ENCODE measurements around the gene KLC4. TPM values are rescaled to one million over a fixed set of nuclear protein-coding genes. Genes with fewer than 3 reads are reported as not detected.

Gene KLC4
- total and polyA plus RNA-seq, 9 of the 15 experiments (the other 6 are each of a cell fraction or from before 2014, with no cell fraction given): 1.7 to 16.2 (median 7.7) TPM

GRCh38 chr6:43059168-43060033 is at the start of gene KLC4, which contains the start of gene MRPL2 (continued):
- no peak for TF ChIP-seq BCLAF1 (IDR thresholded peaks at IDR 0.05; ENCODE audit: borderline replicate concordance in 1 of 2, control insufficient read depth in 1 of 2, low read depth in 2 of 2, low read length in 1 of 2)
- no peak for TF ChIP-seq EWSR1 (IDR thresholded peaks at IDR 0.05; ENCODE audit: borderline replicate concordance, low read depth, partially characterized antibody)
- TF ChIP-seq CUX1 (CRISPR knock-in tag; IDR thresholded peaks at IDR 0.05): no peak
- TF ChIP-seq CEBPG (CRISPR knock-in tag; IDR thresholded peaks at IDR 0.05): peak; percentile 14; the same call in 1 of the 2 replicates
- no peak for TF ChIP-seq CEBPG (tag; conservative IDR thresholded peaks at IDR 0.05 in 1 of 2, IDR thresholded peaks at IDR 0.05 in 1 of 2)
- no peak for TF ChIP-seq ATF6 (CRISPR knock-in tag; IDR thresholded peaks at IDR 0.05)
- peak; percentile 94 for TF ChIP-seq ZBTB17 (CRISPR knock-in tag; IDR thresholded peaks at IDR 0.05)
- TF ChIP-seq NBN (IDR thresholded peaks at IDR 0.05; ENCODE audit: low read depth): peak; percentile 93
- TF ChIP-seq MYNN (IDR thresholded peaks at IDR 0.05): 0 out of 2 replicates have a peak, but pooled peaks have one; percentile 30
- no peak for TF ChIP-seq MYNN (CRISPR knock-in tag; IDR thresholded peaks at IDR 0.05)
- peak; percentile 42 for TF ChIP-seq NFYB (IDR thresholded peaks at IDR 0.05; ENCODE audit: extremely low read depth, insufficient read length)
- TF ChIP-seq SUPT5H (IDR thresholded peaks at IDR 0.05): peak; percentile 96
- TF ChIP-seq ARID1B (IDR thresholded peaks at IDR 0.05): peak; percentile 55
- TF ChIP-seq KDM5B (IDR thresholded peaks at IDR 0.05; ENCODE audit: insufficient replicate concordance, low read depth, low read length): peak; percentile 81
- TF ChIP-seq ELF4 (CRISPR knock-in tag; IDR thresholded peaks at IDR 0.05): no peak
- TF ChIP-seq KDM4B (IDR thresholded peaks at IDR 0.05; ENCODE audit: borderline replicate concordance in 2 of 2, low read depth in 1 of 2): no peak; a peak in 1 of 4 replicates
- no peak for TF ChIP-seq HMG20A (CRISPR knock-in tag; conservative IDR thresholded peaks at IDR 0.05)
